H9 (cell line): ENCODE measurements around the gene SF3B1. TPM values are rescaled to one million over a fixed set of nuclear protein-coding genes. Genes with fewer than 3 reads are reported as not detected.

Experiments
- DNase-seq: peaks from one replicate; pipeline ENCODE4 v3.0.0-alpha.2; 2017
- H2AFZ ChIP-seq: one replicate; pipeline ENCODE4 v1.6.1; 2013; ENCODE audit warnings: mild to moderate bottlenecking, low read length, control low read depth, moderate library complexity
- H2AK5ac ChIP-seq: 2 replicates; pipeline ENCODE4 v1.6.1; 2013; ENCODE audit warnings: low read length, control low read depth, mixed read lengths; ENCODE audit not compliant: insufficient read length
- H2BK120ac ChIP-seq: one replicate; pipeline ENCODE4 v1.6.1; 2013; ENCODE audit warnings: low read depth, mild to moderate bottlenecking, low read length, control low read depth, inconsistent platforms; ENCODE audit not compliant: poor library complexity, severe bottlenecking
- H2BK12ac ChIP-seq: 2 replicates; pipeline ENCODE4 v1.6.1; 2013; ENCODE audit warnings: low read length, control low read depth, mixed read lengths, low read depth; ENCODE audit not compliant: insufficient read length
- H2BK15ac ChIP-seq: 2 replicates; pipeline ENCODE4 v1.6.1; 2013; ENCODE audit warnings: low read depth, low read length, control low read depth
- H2BK20ac ChIP-seq: one replicate; pipeline ENCODE4 v1.6.1; 2013; ENCODE audit warnings: low read depth, mild to moderate bottlenecking, low read length, control low read depth, inconsistent platforms; ENCODE audit not compliant: poor library complexity, severe bottlenecking
- H2BK5ac ChIP-seq: 2 replicates; pipeline ENCODE4 v1.6.1; 2013; ENCODE audit warnings: low read length, control low read depth, mixed read lengths; ENCODE audit not compliant: insufficient read length
- H3K14ac ChIP-seq: 2 replicates; pipeline ENCODE4 v1.6.1; 2013; ENCODE audit warnings: low read length, control low read depth; ENCODE audit not compliant: insufficient read depth
- H3K18ac ChIP-seq: 2 replicates; pipeline ENCODE4 v1.6.1; 2013; ENCODE audit warnings: low read depth, mild to moderate bottlenecking, mixed read lengths, low read length, control low read depth; ENCODE audit not compliant: insufficient read length
- H3K23ac ChIP-seq: 2 replicates; pipeline ENCODE4 v1.6.1; 2013; ENCODE audit warnings: low read length, control low read depth, mixed read lengths, low read depth; ENCODE audit not compliant: insufficient read length
- H3K23me2 ChIP-seq: 2 replicates; pipeline ENCODE4 v1.6.1; 2013; ENCODE audit warnings: low read depth, mild to moderate bottlenecking, mixed read lengths, low read length, control low read depth; ENCODE audit not compliant: insufficient read length, poor library complexity, severe bottlenecking
- H3K27ac ChIP-seq: 2 replicates; pipeline ENCODE4 v1.5.1; 2013; ENCODE audit warnings: low read length, control low read depth, mixed read lengths, low read depth; ENCODE audit not compliant: insufficient read length
- H3K27me3 ChIP-seq: 2 replicates; pipeline ENCODE4 v1.6.1; 2013; ENCODE audit warnings: low read length, control low read depth, inconsistent platforms; ENCODE audit not compliant: insufficient read depth
- H3K4ac ChIP-seq: 2 replicates; pipeline ENCODE4 v1.6.1; 2013; ENCODE audit warnings: low read depth, mild to moderate bottlenecking, control low read depth, inconsistent platforms, low read length, moderate library complexity
- H3K4me1 ChIP-seq: 2 replicates; pipeline ENCODE4 v1.6.1; 2013; ENCODE audit warnings: low read length, control low read depth, inconsistent platforms; ENCODE audit not compliant: insufficient read depth
- H3K4me2 ChIP-seq: 2 replicates; pipeline ENCODE4 v1.6.1; 2013; ENCODE audit warnings: low read length, control low read depth, mixed read lengths; ENCODE audit not compliant: insufficient read length, insufficient read depth
- H3K56ac ChIP-seq: 2 replicates; pipeline ENCODE4 v1.6.1; 2013; ENCODE audit warnings: low read depth, mild to moderate bottlenecking, mixed read lengths, low read length, control low read depth; ENCODE audit not compliant: insufficient read length
- H3K79me1 ChIP-seq: 2 replicates; pipeline ENCODE4 v1.6.1; 2013; ENCODE audit warnings: low read depth, mild to moderate bottlenecking, moderate library complexity, low read length, control low read depth, inconsistent platforms; ENCODE audit not compliant: insufficient read depth, poor library complexity, severe bottlenecking
- H3K79me2 ChIP-seq: 2 replicates; pipeline ENCODE4 v1.6.1; 2013; ENCODE audit warnings: low read length, control low read depth, inconsistent platforms; ENCODE audit not compliant: insufficient read depth
- H3K9ac ChIP-seq: 2 replicates; pipeline ENCODE4 v1.6.1; 2013; ENCODE audit warnings: low read length, control low read depth, mixed read lengths; ENCODE audit not compliant: insufficient read length; ENCODE audit errors: extremely low read depth
- H3K9me3 ChIP-seq: one replicate; pipeline ENCODE4 v1.6.1; 2013; ENCODE audit warnings: low read depth, low read length, inconsistent platforms; ENCODE audit not compliant: control insufficient read depth
- H3T11ph ChIP-seq: one replicate; pipeline ENCODE4 v1.6.1; 2013; ENCODE audit warnings: mild to moderate bottlenecking, low read length, control low read depth, inconsistent platforms
- H4K20me1 ChIP-seq: one replicate; pipeline ENCODE4 v1.6.1; 2013; ENCODE audit not compliant: control insufficient read depth, insufficient read length, insufficient read depth
- H4K5ac ChIP-seq: 2 replicates; pipeline ENCODE4 v1.6.1; 2013; ENCODE audit warnings: low read depth, mild to moderate bottlenecking, mixed read lengths, low read length, control low read depth; ENCODE audit not compliant: insufficient read length
- H4K8ac ChIP-seq: replicated peaks from 2 replicates; pipeline ENCODE4 v1.6.1; 2013; ENCODE audit warnings: low read length, control low read depth, mixed read lengths, low read depth; ENCODE audit not compliant: insufficient read length
- H4K91ac ChIP-seq: 2 replicates; pipeline ENCODE4 v1.6.1; 2013; ENCODE audit warnings: low read depth, mild to moderate bottlenecking, moderate library complexity, mixed read lengths, low read length, control low read depth; ENCODE audit not compliant: insufficient read length
- H3K27ac Mint-ChIP-seq, 3 experiments: 2 replicates in 2 of 3; 3 replicates in 1 of 3; pipeline ENCODE4 v1.8.0; 2020 to 2021; ENCODE audit warnings: mixed read lengths in 3 of 3, mild to moderate bottlenecking in 1 of 3, moderate library complexity in 1 of 3
- H3K27me3 Mint-ChIP-seq: 2 replicates; pipeline ENCODE4 v1.8.0; 2021; ENCODE audit warnings: low read depth, mild to moderate bottlenecking, moderate library complexity, mixed read lengths
- H3K36me3 Mint-ChIP-seq, 3 experiments: 2 replicates in 2 of 3; 3 replicates in 1 of 3; pipeline ENCODE4 v1.8.0; 2020 to 2021; ENCODE audit warnings: low read depth in 3 of 3, mixed read lengths in 3 of 3; ENCODE audit not compliant: insufficient read depth in 1 of 3
- H3K4me1 Mint-ChIP-seq, 2 experiments: 2 replicates each; pipeline ENCODE4 v1.8.0; 2020; ENCODE audit warnings: mixed read lengths in 2 of 2
- H3K4me3 Mint-ChIP-seq, 2 experiments: 2 replicates in 1 of 2; 3 replicates in 1 of 2; pipeline ENCODE4 v1.8.0; 2020 to 2021; ENCODE audit warnings: mild to moderate bottlenecking in 2 of 2, mixed read lengths in 2 of 2, moderate library complexity in 1 of 2
- H3K9me3 Mint-ChIP-seq, 2 experiments: 2 replicates in 1 of 2; 3 replicates in 1 of 2; pipeline ENCODE4 v1.8.0; 2020; ENCODE audit warnings: mild to moderate bottlenecking in 2 of 2, mixed read lengths in 2 of 2, moderate library complexity in 1 of 2
- WGBS: extraction: QIAGEN DNeasy Blood & Tissue Kit; methylation state at CpG from one replicate; pipeline ENCODE4 v1.1.7; 2013; ENCODE audit warnings: missing lambda C conversion rate, low lambda C conversion rate, mixed read lengths; ENCODE audit not compliant: insufficient read length; ENCODE audit errors: extremely low coverage; 5-methylcytosine and 5-hydroxymethylcytosine counted together
- total RNA-seq: library from RNA; stranded (reverse); gene quantifications from 2 replicates; pipeline ENCODE4 v1.2.1, GENCODE V29; 2021
- TF ChIP-seq, protein P1 (sequence below): fragments of 200-600 bp; sonication (generic); conservative IDR thresholded peaks from 3 replicates; pipeline ENCODE4 v1.8.0; 2021; ENCODE audit warnings: antibody characterized with exemption, mild to moderate bottlenecking

The SF3B1 gene
- total RNA-seq, 1 experiment from 2014 or later = 278 TPM

DNA sequence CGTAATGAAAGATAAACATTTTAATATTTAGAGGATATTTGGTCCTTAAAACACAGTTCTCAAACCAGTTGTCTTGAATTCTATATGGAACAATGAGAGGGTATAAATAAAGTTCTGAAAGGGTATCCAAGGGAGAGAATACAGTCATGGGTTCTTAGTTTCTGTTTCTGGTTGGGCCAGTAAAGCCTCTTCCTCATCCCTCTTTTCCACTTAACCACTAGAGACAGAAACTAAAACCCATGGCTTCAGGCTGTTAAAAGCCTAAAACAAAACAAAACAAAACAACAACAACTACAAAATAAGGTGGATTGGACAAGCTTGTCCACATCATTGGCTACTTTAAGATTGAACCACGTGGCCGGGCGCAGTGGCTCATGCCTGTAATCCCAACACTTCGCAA is 37.3 kb upstream of the SF3B1 start:
- H4K5ac ChIP-seq = no peak overlapping the region
- no peak overlapping the region for H3K27ac ChIP-seq
- H4K91ac ChIP-seq = no peak overlapping the region
- Mint-ChIP-seq H3K27ac (no peak overlapping the region), H3K27me3 (no peaks in the 10 kb centered on the region), H3K9me3 (no peaks in the 10 kb centered on the region), H3K4me1 (no peaks in the 10 kb centered on the region), H3K4me3 (no peak overlapping the region), H3K36me3 (peaks cover 5 to 47% (median 33%) of the 10 kb centered on the region in 3 experiments)
- H3T11ph ChIP-seq = no peak overlapping the region
- no peak overlapping the region for H4K8ac ChIP-seq
- no peak overlapping the region for H2BK5ac ChIP-seq
- TF ChIP-seq, protein P1, sequence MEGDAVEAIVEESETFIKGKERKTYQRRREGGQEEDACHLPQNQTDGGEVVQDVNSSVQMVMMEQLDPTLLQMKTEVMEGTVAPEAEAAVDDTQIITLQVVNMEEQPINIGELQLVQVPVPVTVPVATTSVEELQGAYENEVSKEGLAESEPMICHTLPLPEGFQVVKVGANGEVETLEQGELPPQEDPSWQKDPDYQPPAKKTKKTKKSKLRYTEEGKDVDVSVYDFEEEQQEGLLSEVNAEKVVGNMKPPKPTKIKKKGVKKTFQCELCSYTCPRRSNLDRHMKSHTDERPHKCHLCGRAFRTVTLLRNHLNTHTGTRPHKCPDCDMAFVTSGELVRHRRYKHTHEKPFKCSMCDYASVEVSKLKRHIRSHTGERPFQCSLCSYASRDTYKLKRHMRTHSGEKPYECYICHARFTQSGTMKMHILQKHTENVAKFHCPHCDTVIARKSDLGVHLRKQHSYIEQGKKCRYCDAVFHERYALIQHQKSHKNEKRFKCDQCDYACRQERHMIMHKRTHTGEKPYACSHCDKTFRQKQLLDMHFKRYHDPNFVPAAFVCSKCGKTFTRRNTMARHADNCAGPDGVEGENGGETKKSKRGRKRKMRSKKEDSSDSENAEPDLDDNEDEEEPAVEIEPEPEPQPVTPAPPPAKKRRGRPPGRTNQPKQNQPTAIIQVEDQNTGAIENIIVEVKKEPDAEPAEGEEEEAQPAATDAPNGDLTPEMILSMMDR = no peak
- no peaks in the 10 kb centered on the region for H3K4me1 ChIP-seq
- no peak overlapping the region for H2AFZ ChIP-seq
- H2BK120ac ChIP-seq = no peak overlapping the region
- no peaks in the 10 kb centered on the region for H3K79me1 ChIP-seq
- H3K56ac ChIP-seq = no peak overlapping the region
- no peaks in the 10 kb centered on the region for H3K9me3 ChIP-seq
- no peak overlapping the region for H3K18ac ChIP-seq
- no peak overlapping the region for H3K23ac ChIP-seq
- no peak for DNase-seq
- H3K4ac ChIP-seq = no peak overlapping the region
- no peak overlapping the region for H3K9ac ChIP-seq
- H3K27me3 ChIP-seq = no peaks in the 10 kb centered on the region
- H4K20me1 ChIP-seq = no peaks in the 10 kb centered on the region
- H2BK15ac ChIP-seq = no peak overlapping the region
- H2BK12ac ChIP-seq = no peak overlapping the region
- no CpG with 5 or more reads among the region's 5 CpGs for WGBS
- H3K14ac ChIP-seq = no peak overlapping the region
- H2BK20ac ChIP-seq = no peak overlapping the region
- no peaks in the 10 kb centered on the region for H3K23me2 ChIP-seq
- no peak overlapping the region for H3K4me2 ChIP-seq
- H2AK5ac ChIP-seq = no peak overlapping the region
- H3K79me2 ChIP-seq = no peaks in the 10 kb centered on the region
